Measurements from ENCODE around the gene KRT38. TPM values are rescaled to one million over a fixed set of nuclear protein-coding genes. Genes with fewer than 3 reads are reported as not detected.

The KRT38 gene
- total RNA-seq, 4 donors from 2014 or later, result 1.6 to 21.6 (median 3.9) TPM; not detected in 1

DNA sequence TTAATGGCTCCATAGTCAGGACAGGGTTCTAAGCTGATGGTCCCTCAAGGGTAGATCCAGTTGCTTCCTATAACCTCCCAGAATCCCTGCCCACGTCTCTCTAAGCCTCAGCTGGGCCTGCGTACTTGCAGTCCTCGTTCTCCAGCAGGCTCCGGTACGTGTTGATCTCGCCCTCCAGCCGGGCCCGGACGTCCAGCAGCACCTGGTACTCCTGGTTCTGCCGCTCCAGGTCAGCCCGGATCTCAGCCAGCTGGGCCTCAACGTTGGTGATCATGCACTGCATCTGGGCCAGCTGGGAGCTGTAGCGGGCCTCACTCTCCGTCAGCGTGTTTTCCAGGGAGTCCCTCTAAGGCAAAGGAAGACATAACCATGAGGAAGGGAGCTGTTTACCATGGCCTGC lies 21.9 kb upstream of the KRT38 start:
- DNase-seq (ENCODE audit: low spot score in 2 of 2), result no peak
- Histone ChIP-seq H3K27me3 (peaks cover 8% of the 10 kb centered on the region), H3K27ac (no peak overlapping the region), H3K9me3 (no peaks in the 10 kb centered on the region), H3K36me3 (no peaks in the 10 kb centered on the region), H3K4me1 (peaks cover 11% of the 10 kb centered on the region), H3K4me3 (no peak overlapping the region)
- WGBS, result 71% methylated on average over 7 of the region's 15 CpGs
- TF ChIP-seq CTCF (IDR thresholded peaks at IDR 0.05) (no peak), POLR2AphosphoS5 (IDR thresholded peaks at IDR 0.05) (no peak), POLR2A (IDR thresholded peaks at IDR 0.05) (no peak), EP300 (IDR thresholded peaks at IDR 0.05) (no peak)

- TF ChIP-seq POLR2AphosphoS5 (IDR thresholded peaks at IDR 0.05) (no peak), POLR2A (IDR thresholded peaks at IDR 0.05) (no peak), EP300 (IDR thresholded peaks at IDR 0.05) (no peak), CTCF (IDR thresholded peaks at IDR 0.05) (no peak)
- 61% methylated on average over 4 of the region's 4 CpGs for WGBS
- H3K4me3 ChIP-seq, result no peak overlapping the region
- H3K4me1 ChIP-seq, result peaks cover 4% of the 10 kb centered on the region
- no peak for DNase-seq (ENCODE audit: low spot score in 2 of 2)
- no peaks in the 10 kb centered on the region for H3K9me3 ChIP-seq
- H3K27me3 ChIP-seq, result peaks cover 5% of the 10 kb centered on the region
- H3K36me3 ChIP-seq, result no peaks in the 10 kb centered on the region
- H3K27ac ChIP-seq, result no peak overlapping the region
Measured at GRCh38 chr17:41457676-41458075, 16.9 kb upstream of the KRT38 start.

- H3K4me1 ChIP-seq, result peaks cover 4% of the 10 kb centered on the region
- no peak overlapping the region for H3K27ac ChIP-seq
Measured at GRCh38 chr17:41456204-41456603, 15.4 kb upstream of the KRT38 start.

GRCh38 chr17:41455236-41455635 lies 14.5 kb upstream of the KRT38 start:
- peaks cover 4% of the 10 kb centered on the region for H3K4me1 ChIP-seq

More at GRCh38 chr17:41456204-41456603, 15.4 kb upstream of the KRT38 start:
- H3K9me3 ChIP-seq, result no peaks in the 10 kb centered on the region
- no peaks in the 10 kb centered on the region for H3K36me3 ChIP-seq
- H3K27me3 ChIP-seq, result peaks cover 5% of the 10 kb centered on the region
- H3K4me3 ChIP-seq, result no peak overlapping the region
- WGBS, result 67% methylated on average over 3 of the region's 3 CpGs
- TF ChIP-seq CTCF (IDR thresholded peaks at IDR 0.05) (no peak), EP300 (IDR thresholded peaks at IDR 0.05) (no peak), POLR2AphosphoS5 (IDR thresholded peaks at IDR 0.05) (no peak), POLR2A (IDR thresholded peaks at IDR 0.05) (no peak)
- no peak for DNase-seq (ENCODE audit: low spot score in 2 of 2)

DNA sequence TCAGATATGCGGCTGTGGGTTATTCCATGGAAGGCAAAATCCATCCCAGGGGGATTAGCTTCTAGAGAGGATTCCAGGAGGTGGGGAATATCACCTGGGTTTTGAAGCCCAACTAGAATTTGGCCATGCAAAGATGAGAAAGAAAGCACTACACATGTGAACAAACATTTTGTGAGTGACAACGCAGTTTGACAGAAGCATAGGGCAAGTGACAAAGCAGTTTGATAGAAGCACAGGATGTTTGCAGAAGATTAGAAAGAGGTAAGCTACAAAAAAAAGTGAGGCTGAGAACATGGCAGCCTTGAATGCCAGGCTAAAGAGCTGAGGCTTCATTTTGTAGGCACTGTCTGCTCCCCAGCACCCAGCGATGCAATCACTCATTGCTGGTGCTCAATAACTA lies 12.3 kb upstream of the KRT38 start:
- no peaks in the 10 kb centered on the region for H3K36me3 ChIP-seq
- H3K9me3 ChIP-seq, result no peaks in the 10 kb centered on the region
- H3K27me3 ChIP-seq, result no peaks in the 10 kb centered on the region
- TF ChIP-seq POLR2AphosphoS5 (IDR thresholded peaks at IDR 0.05), result no peak
- no peak for TF ChIP-seq POLR2A (IDR thresholded peaks at IDR 0.05)
- no peak for TF ChIP-seq EP300 (IDR thresholded peaks at IDR 0.05)
- no peak for TF ChIP-seq CTCF (IDR thresholded peaks at IDR 0.05)
- 90% methylated on average over 3 of the region's 3 CpGs for WGBS
- H3K27ac ChIP-seq, result no peak overlapping the region
- H3K4me3 ChIP-seq, result no peak overlapping the region
- DNase-seq (ENCODE audit: low spot score in 2 of 2), result no peak
- H3K4me1 ChIP-seq, result peaks cover 4% of the 10 kb centered on the region

More at GRCh38 chr17:41455236-41455635, 14.5 kb upstream of the KRT38 start:
- TF ChIP-seq EP300 (IDR thresholded peaks at IDR 0.05) (no peak), CTCF (IDR thresholded peaks at IDR 0.05) (no peak), POLR2AphosphoS5 (IDR thresholded peaks at IDR 0.05) (no peak), POLR2A (IDR thresholded peaks at IDR 0.05) (no peak)
- no peaks in the 10 kb centered on the region for H3K9me3 ChIP-seq
- no peaks in the 10 kb centered on the region for H3K36me3 ChIP-seq
- no peak for DNase-seq (ENCODE audit: low spot score in 2 of 2)
- H3K4me3 ChIP-seq, result no peak overlapping the region
- peaks cover 5% of the 10 kb centered on the region for H3K27me3 ChIP-seq
- WGBS, result 83% methylated on average over 1 of the region's 1 CpG
- H3K27ac ChIP-seq, result no peak overlapping the region
